Right hindlimb (tissue), 1 donor: ENCODE measurements around the gene XRCC5.

ENCODE experiments used
- DNase-seq: peaks from one replicate; pipeline ENCODE4 v3.0.0-alpha.2; 2018

XRCC5 gene

DNA sequence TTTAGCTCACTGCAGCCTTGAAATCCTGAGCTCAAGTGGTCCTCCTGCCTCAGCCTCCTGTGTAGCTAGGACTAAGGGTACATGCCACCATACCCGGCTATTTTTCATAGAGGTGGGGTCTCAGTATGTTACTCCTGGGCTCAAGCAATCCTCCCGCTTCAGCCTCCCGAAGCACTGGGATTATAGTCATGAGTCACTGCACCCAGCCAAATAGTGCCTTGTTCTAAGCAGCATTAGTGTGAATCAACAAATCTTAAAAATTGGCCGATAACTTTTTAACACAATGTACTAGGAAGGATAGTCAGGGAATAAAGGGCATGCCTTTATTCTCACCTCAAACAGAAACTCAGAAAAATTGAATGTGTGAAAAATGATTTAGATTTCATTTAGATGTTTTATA is 51.6 kb downstream of the XRCC5 start:
- DNase-seq = no peak

DNA sequence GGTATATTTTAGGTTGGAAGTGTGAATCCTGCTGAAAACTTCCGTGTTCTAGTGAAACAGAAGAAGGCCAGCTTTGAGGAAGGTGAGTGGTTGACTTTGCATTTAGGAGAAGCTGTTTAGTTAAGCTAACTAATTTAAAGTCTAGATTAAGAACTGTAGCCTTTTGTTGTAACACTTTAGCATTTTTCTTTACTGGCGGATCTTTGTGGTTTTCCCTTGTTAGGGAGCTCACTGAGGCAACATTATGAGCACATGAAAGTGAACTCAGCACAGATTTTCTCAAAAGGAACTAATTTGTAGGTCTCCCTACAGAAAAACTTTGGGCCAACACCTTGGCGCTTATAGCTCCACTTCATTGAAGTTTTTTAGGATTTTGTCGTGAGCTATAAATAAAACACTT is 52.8 kb downstream of the XRCC5 start:
- no peak for DNase-seq

DNA sequence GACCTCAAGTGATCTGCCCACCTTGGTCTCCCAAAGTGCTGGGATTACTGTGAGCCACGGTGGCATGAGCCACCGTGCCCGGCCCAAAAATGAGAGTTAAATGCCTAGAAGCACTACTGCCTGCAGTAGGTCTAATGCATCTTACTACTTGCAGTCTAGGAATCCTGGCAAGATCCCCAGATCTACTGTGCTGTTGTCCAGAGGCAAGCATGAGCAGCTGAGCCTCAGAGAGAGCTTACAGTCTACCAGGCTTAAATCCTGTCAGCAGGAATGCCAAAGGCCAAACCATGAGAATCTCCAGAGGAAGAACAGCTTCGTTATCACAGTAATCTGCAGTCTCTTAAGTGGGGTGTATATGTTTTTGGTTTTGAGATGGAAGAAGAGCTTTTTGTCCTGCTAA is 54.4 kb downstream of the XRCC5 start:
- DNase-seq = no peak

DNA sequence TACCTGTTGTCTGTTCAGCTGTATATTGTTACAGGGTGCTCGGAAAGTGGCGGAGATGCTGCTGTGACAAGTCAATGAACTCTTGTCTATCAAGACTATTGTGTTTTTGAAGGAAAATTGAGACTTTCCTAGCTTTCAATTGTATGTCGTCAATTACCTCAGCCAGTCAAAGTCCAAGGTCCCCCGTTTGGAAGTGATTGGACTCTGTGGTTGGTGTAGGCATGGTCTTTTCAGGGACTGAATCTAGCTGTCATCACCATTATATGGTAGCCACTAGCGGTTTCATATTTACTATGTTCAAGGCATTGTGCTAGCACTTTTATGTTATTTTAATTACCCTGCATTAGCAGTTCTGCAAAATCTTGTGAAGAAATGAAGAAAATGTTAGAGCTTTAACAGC is 54.9 kb downstream of the XRCC5 start:
- no peak for DNase-seq

DNA sequence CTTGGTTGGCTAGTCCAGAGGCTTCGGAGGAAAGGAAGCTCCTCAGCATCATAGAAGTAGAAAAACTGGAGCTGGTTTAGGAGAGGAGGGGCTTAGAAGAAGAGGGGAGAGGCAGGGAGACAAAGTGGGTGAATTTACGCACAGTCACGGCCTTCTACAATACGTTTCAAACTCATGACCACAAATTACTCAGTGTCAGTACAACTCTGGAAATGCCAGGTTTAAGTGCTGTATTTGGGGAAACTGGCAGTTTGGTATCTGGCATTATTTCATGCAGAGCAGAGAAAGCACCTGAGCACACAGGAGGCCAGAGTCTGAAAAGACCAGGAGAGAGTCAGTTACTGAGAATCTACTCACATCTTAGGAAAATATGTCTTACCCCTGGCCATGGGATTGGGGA is 55.4 kb downstream of the XRCC5 start:
- no peak for DNase-seq

DNA sequence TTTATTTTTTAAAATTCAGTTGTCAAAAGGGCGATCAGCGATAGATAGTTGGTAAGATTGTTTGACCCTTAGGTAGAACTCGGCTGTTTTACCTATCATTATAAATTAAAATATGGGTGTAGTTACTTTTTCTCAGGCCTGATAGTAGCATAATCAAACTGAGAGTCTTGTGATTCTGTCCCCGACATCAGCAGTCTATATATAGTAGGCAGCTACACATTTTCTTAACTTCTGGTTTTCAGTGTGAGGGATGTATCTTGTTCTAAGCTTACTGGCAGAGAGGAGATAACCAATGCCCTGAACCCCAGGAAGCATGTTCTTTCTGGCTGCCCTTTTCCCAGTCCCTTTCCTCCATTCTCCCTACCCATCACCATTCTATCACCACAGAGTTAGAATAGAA is 56.6 kb downstream of the XRCC5 start:
- DNase-seq = no peak

DNA sequence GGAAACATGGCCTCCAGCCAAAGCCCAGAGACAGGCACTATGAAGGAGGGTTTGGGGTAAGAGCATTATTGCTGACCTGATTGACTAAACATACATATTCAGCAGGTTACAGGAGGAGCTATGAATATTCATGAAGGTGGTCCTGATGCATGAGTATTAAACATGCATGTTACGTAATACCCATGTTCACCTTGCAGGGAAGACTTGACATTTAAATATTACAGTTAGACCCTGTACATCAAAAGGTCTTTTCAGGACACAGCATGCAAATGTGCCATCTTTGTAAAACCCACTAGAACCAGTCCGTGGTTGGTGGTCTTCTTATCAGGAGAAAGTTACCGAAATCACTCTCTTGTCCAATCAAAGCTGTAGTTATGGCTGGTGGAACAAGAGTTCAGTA is 59.9 kb downstream of the XRCC5 start:
- no peak for DNase-seq

DNA sequence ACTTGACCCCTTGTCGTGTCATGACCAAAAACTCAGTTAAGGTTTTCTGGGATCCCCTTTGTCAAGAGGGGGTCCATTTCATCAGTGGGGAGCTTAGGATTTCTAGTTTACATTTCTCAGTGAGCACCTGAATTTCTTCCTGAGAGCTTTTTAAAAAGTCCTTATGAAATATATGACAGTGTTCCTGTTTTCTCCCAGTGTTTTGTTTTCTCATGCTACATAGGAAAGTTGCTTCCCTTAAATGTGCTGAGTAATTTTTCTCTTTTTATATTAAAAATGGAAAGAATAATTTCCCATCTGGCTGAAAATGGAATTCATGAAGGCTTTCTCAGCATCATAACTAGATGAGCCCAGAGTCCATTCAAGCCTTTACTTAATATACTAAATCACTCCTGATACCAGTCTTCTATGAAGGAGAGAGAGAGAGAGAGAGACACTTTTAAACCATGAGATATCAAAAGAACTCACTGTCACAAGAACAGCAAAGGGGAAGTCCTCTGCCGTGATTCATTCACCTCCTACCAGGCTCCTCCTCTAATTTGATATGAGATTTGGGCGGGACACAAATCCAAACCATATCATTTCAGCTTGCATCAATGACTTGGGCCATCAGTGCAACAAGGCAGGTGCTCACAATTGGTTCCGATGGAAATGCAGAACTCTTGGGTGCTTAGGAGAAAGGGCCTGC is 61.1 kb downstream of the XRCC5 start:
- DNase-seq = no peak

DNA sequence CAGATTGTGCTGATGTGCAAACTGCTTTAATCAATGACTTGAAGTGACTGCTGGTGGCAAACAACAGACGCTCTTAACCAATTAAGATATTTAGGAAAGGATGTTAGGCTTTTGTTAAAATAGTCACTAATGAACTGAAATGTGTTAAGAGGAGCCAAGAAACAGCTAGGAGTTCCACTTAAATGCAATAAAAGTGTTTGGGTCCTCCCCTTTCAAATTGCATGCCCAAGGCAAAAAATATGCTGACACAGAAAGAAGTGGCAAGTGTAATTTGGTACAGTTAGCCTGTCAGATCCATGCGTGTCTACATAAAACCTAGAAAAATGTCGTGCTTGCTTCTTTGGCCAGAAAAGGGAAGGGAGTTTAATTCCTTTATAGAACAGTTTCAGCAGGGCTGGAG is 61.9 kb downstream of the XRCC5 start:
- DNase-seq = no peak

DNA sequence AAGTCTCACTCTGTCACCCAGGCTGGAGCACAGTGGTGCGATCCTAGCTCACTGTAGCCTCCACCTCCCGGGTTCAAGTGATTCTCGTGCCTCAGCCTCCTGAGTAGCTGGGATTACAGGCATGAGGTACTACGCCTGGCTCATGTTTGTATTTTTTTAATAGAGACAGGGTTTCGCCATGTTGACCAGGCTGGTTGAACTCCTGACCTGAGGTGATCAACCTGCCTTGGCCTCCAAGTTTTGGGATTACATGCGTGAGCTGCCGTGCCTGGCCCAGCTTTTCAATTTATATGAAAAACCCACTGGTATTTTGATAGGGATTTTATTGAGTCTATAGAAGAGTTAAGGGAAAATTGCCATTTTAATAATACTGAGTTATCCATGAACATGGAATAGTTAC is 63.3 kb downstream of the XRCC5 start:
- no peak for DNase-seq

DNA sequence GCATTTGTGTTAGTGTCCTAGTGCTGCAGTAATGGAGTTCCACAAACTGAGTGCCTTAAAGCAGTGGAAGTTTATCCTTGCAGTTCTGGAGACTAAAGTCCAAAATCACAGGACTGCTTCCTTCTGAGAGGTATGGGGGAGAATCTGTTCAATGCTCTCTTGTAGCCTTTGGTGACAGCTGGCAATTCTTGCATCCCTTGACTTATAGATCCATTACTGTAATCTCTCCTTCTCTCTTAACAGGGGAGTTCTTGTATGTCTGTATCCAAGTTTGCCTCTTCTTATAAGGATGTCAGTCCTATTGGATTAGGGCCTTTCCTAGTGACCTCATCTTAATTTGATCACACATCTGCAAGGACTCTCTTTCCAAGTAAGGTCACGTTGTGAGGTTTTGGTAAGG is 69.9 kb downstream of the XRCC5 start:
- DNase-seq = no peak

DNA sequence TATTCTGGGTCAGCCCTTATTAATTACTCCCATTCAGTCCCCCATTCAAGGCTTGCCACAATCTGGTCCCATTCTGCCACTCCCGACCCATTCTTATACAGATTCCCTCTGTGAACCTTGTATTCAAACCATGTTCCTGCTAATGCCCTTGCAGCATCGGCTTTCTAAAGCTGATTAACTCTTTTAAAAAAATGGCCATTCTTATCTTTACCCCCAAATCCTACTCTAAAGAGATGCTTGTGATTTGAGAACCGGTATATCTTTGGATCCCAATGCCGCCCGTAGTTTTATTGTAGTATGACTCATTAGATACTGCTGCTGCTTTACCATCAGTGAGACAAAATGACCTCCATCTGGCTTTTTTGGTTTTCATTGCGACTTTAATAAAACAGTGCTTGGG is 72.2 kb downstream of the XRCC5 start:
- no peak for DNase-seq

DNA sequence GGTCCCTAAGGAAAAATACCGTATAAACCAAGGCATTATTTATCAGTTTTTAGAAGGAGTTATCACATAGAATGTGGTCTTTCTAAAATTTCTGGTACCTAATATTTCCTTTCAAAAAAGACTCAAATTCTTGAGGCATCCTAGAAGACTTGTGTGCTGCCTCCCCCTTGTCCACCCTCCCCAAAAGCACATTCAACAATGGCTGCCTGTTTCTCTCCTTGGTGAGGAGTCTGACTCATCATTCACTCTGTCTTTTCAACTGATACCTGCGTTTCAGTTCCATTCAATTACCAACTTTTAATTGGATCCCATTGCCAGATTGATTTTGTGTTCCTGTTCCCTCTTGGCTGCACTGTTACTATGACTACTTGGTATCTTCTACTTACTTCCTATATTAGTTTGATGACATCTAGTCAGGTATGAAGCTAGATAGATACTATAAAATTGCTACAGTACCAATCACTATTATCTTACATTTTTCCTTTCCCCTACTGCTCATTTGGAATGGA is 72.9 kb downstream of the XRCC5 start:
- DNase-seq = no peak

DNA sequence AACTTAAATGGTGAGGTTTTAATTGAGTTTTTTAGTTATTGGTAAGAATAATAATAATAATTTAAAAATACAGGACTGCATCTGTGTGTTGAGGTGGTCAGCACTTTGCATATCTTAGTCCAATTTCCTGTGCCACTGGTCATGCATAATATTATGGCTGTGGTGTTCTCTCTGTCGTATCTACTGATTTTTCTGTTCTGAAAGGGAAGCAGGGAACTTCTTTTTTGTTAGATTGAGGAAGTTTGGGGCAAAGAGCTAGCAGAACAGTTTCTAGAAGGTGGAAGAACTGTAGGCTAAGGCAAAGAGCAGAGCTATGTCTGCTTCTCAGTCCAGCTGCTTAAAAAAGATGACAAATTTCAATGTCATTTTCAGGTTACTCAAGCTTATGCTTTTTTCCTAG is 74.3 kb downstream of the XRCC5 start:
- no peak for DNase-seq

DNA sequence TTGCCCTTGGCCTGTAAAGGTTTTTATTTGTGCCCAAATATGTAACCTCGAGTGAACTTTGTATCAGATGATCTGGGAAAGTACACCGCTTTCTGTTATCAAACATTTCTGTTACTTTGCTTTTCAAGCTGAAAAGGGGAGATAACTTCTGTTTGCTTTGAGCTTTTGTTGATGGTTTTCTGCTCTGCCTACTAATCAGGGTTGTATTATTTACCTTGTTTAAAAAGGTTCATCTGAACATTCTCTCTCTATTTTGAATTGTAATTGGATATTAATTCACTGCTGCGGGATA is 79.4 kb downstream of the XRCC5 start:
- no peak for DNase-seq

DNA sequence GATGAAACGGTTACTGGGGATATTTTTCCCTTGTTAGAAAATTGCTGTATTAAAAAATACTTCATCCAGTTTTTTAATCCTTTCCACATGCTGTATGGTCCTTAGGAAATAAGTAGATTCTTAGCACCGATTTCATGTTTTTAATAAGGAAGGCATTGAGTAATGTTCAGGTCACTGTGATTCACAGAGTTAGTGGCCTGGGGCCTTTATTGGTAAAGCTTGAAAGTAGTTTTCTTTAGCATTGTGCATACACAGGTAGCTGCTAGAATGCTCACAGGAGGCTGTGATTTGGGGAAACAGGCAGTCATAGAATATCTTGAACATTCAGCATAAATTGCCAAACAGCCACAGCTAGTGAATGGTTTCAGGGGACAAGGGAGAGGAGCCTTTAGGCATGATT is 79.8 kb downstream of the XRCC5 start:
- no peak for DNase-seq

DNA sequence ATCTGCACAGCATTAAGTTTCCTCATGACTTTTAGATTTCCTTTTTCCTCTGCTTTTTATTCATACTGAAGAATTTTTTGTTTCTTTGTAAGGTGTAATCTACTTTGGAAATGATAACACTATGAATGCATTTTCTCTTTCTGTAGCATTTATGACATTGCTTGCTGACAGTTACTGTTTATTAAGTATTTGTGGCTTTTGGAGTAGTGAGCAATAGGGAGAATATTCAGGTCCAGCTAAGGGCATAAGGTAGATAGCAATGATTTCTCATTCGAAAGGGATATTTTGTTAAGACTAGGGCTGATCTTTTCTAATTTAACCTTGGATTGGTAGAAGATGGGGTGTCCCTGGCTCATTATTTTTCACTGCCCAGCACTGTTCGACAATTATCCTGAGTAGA is 80.3 kb downstream of the XRCC5 start:
- DNase-seq = no peak

DNA sequence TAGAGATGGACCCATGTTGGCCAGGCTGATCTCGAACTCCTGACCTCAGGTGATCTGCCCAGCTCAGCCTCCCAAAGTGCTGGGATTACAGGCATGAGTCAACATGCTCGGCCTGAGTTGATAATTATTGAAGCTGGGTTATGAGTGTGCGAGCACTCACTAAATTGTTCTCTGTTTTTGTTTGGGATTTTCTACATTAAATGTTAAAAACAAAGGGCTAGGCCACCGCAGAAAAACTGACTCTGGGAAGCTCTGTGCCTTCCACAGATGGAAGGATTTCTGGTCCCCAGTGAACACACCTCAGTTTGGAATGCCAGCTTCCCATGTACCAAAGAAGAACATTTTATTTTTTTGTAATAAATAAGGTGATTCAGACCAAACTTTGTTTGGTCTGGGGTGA is 83.0 kb downstream of the XRCC5 start:
- no peak for DNase-seq

DNA sequence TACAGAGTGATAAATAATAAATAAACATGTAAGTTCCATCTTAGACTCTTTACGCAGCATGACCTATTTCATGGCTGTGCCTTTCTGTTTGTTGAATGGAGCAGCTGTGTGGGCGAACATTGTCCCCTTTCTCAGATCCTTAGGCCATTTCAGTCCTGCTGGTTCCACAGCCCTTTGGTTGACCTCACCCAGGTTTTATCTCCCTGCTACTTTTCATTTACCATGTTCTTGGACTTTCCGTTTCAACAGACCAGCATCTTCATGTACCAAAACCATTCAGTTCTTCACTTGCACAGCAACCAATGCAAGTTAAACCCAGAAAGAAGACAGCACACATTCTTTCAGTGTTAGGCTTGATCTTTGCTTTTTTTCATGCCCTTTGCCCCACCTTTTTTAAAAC is 83.8 kb downstream of the XRCC5 start:
- no peak for DNase-seq

DNA sequence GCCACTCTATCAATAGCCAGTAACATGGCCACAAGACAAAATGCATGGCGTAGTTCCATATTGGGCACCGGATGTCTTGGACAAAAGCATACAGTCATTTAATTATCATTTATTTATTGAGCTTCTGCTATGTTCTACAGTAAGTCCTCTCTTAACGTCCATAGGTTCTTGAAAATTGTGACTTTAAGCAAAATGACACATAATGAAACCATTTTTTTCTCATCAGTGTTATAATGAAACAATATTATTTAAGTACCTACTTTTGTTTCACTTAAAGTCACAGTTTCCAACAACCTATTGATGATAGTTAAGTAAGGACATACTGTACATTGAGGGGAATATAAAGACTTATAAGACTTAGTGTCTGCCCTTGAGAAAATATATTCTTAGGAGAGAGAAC is 84.9 kb downstream of the XRCC5 start:
- DNase-seq = no peak

DNA sequence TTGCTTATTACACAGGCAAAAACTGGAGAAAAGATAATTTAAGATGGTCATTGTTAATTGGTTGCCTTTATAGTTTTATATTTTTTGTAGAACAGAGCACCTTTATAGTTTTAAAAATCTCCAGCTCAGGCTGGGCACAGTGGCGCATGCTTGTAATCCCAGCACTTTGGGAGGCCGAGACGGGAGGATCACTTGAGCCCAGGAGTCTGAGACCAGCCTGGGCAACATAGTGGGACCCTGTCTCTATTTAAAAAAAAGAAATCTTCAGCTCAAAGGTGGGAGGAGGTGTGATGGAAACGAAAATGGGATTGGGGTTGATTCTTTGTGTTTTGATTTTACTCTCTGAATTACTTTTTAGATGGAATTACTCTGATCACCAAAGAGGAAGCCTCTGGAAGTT is 85.4 kb downstream of the XRCC5 start:
- no peak for DNase-seq

DNA sequence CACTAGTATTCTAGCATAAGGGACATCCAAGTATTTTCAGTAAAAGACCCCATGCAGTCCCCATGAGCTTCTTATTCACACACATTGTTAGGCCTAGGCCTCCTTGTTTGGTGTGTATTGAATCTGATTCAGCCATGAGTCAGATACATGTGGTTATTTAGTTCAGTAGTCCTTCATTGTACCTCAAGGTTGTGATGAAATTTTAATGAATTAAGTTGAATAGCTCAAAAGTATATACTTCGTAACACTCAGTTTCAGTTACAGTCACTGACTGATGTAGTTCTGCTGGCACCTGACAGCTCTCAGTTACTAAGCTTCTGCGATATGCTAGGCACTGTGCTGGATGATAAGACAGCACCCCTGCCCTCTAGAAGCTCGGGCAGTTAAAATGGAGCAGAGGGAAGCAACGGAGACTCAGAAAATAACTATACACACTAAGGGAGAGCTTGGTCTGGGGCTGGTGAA is 86.4 kb downstream of the XRCC5 start:
- no peak for DNase-seq

DNA sequence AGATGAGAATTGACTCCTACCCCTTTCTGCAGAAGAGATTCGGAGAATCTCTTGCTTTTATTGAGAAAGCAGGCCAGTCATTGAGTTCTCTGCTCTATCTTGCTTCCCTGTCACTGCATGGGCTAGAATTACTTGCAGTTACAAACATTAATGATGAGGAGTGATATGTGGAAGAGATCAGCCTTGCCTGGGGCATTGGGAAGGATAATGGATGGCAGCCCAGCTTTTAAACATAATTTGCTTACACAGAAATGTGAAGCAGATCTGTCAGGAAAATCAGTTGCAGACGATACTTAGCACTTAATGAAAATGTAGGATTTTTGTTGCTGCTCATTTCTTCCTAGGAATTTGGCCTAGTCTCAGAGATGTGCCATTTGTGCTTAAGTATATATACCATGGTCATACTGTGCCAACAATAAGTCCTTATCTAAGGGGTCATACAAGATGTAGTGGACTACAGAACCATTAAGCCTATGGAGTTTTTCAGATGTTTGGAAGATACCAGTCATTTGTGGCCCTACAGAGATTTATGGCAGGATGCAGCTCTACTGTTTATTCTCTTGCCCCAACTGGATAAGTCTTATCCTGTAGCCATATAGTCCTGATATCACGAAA is 92.7 kb downstream of the XRCC5 start:
- DNase-seq = no peak

DNA sequence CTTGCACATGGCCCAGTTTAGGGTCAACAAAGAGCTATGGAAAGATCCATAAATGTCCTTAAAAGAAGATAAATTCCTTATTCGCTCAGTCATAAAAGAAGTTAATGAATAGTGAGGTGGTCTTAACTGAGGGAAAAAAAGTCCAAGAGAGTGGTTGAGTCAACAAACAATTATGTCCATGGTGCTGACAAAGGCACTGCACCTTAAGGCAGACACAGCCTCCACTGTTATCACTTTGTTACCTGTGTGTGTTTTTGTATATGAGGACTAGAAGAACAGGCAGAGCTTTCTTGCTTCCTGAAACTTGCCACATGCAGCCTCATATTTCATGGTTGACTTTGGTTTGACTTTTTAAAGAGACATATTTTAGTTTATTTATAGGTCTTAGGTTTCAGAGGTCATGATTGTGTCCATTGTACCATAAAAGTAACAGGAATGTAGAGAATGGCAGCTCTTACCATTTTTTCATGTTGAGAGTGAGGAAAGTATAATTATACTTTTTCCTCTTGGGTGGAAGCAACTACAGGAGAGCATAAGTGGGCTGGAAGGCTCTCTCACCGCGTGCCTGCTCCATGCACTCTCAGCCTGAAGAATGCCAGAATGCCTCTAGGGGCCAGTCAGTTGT is 93.6 kb downstream of the XRCC5 start:
- no peak for DNase-seq

DNA sequence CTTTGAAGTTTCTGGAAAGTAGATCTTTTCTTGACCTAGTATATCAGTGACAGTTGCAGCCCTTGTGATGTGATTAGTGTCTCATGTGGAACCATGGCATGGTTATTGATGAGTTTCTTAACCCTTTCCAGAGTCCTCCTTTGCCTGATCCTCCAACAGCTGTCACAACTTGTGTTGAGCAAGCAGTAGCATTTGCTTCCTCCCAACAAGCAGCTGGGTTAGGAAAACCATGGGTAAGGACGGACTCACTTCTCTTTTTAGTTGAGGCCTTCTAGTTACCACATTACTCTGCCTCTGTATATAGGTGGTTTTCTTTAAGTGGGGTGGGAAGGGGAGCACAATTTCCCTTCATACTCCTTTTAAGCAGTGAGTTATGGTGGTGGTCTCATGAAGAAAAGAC is 96.3 kb downstream of the XRCC5 start:
- no peak for DNase-seq
